Left cardiac atrium (tissue), 4 donors: ENCODE data around the gene AMOTL2. TPM values are rescaled to one million over a fixed set of nuclear protein-coding genes. Genes with fewer than 3 reads are reported as not detected.

Experiments
- ATAC-seq, 2 donors: fragments of 200-7000 bp; cut with Tn5 transposase; one replicate each; pipeline ENCODE4 v1.9.1; 2020; ENCODE audit warnings: mild to moderate bottlenecking in 2 of 2, moderate library complexity in 2 of 2
- DNase-seq: peaks from one replicate; pipeline ENCODE4 v3.0.0-alpha.2; 2020
- intact Hi-C, 2 donors: fragments of 100-400 bp; cut with DNase I; formaldehyde crosslinking; loops; one replicate each; pipeline versions ENCODE4 v1.14.1 to v1.15.1; 2022 to 2023
- total RNA-seq, 2 donors: library from RNA; stranded (reverse); fragmentation: NEBNext Ultra II Directional; extraction: Animal tissue kit (Norgen Biotek cat#: 25700); gene quantifications; one replicate each; pipeline ENCODE4 v1.2.1, GENCODE V29; 2021
- donor health status: DM: no; HTN: yes; CAD: no.
- donor health status: DM: no; HTN: yes; CAD: no; lungs with severe emphysema.
- donor health status: DM: yes; HTN: yes; CAD: no.
- donor health status: Dilated cardiomyopathy.

AMOTL2 gene
- total RNA-seq, 2 donors from 2014 or later: 47.9 to 59.3 TPM

GRCh38 chr3:134342259-134342658, 32.0 kb downstream of the AMOTL2 start:
- intact Hi-C loops: no loop called here
- no peak for ATAC-seq
- DNase-seq: peak; percentile 11

- ATAC-seq (no peak), DNase-seq (no peak)
- intact Hi-C loops: no loop called here
These were observed 32.9 kb downstream of the AMOTL2 start for GRCh38 chr3:134341389-134341788.

DNA sequence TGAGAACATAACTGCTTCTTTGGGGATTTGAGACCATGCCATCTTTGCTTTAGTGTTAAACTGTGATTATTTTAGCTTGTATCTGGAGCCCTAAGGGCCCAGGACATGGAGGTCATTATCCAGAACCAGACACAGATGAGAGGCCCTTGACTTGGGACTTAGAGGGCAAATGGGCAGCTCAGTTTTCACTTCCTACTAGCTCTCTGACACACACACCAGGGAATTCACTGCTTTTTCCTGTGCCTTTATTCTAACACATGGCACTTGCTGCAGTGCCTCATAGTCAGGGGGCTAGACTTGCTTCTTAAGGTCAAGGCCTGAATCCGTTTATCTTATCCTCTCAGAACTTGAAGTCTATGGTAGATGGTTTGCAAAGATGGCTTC, 33.3 kb downstream of the AMOTL2 start:
- ATAC-seq (no peak), DNase-seq (no peak)
- intact Hi-C loops: no loop called here

GRCh38 chr3:134340362-134340981, 33.8 kb downstream of the AMOTL2 start:
- DNase-seq (no peak), ATAC-seq (peak; percentile 51 to 79)
- intact Hi-C loops: no loop called here

- ATAC-seq (no peak), DNase-seq (peak; percentile 9)
- intact Hi-C loops: no loop called here
These were observed 34.3 kb downstream of the AMOTL2 start for GRCh38 chr3:134339913-134340312.

DNA sequence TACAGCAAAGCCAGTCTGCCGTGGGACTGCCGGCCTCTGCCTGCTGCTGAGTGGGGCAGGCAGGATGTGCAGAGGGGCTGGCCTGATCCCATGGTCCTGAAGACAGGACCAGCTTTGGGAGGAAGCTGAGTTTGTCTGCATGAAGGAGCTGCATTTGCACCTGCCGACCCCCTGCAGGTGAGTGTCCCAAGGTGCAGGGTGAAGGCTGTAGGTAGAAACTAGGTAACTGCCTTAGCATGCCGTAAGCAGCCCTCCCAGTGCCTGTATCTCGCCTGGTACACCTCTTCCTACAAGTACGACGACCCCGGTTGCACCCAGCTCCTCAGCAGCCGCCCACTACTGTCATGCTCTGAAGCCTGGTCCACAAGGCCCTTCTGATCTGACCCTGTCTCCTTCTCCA, 34.9 kb downstream of the AMOTL2 start:
- ATAC-seq (no peak), DNase-seq (peak; percentile 3)
- intact Hi-C loops: no loop called here

DNA sequence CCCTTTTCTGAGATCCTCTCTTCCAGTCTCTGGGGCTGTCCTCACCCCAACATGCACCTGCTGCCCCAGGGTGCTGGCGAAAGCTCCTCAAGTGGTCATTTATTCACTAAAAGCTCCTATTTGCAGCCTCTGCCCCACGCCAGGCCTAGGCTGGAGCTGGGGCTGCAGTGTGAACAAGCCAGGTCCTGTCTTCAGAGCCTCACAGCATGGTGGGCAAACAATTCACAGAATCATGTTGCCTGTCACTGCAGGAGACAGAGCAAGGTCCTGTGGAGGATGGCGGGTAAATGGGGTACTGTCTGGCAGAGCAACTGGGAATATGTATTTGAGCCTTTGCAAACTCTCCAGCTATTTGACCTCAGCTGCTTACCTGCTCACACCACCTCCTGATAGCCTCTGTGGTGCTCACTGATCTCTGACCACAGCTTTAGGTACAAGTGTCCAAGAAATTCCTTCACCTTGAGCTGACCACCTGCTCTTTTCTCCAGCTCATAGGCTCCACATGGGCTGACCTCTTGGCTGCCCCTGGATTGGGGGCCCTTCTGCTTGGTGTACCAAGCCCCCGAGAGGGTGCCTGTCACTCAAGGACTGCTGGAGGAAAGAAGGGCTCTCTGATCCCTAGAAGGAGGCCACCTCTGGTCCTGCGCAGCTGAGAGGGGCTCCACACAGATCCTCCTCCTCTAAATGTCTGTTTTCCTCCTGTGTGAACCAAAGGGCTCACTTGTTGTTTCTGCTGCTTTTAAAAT, 35.6 kb downstream of the AMOTL2 start:
- DNase-seq: peak; percentile 6
- ATAC-seq: no peak
- intact Hi-C loops: no loop called here

GRCh38 chr3:134338201-134338512, 36.1 kb downstream of the AMOTL2 start:
- peak; percentile 8 for DNase-seq
- ATAC-seq: no peak
- intact Hi-C loops: no loop called here

DNA sequence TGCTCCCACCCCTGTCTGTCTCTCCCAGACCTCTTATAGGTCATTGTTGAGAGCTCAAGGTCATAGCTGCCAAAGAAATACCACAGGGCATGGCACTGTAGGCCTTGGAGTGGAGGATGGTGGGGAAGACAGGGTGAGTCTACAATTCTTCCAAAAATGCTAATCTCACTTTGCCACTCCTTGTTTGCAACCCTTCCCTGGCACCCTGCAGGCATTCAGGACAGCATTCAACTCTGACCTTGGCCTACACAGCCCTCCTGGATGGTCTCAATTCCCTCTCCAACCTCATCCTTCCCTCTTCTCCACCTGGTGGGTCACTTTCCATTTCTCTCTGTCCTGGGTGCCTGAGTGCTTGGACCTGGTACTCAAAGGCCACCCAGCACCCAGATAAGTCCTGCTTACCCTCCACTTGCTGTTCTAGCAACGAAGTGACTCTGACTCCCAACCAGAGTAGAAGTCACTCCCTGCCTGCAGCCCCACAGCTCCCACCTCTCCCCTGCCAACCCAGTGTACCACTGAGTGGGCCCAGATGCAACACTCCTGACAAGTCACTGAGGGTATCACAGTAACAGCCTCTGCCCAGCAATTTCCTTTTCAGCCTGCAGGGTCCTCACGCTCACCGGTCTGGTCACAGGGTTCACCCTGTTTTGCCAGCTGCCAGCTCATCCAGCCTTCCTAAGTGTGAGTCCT, 36.6 kb downstream of the AMOTL2 start:
- DNase-seq (no peak), ATAC-seq (no peak)
- intact Hi-C loops: no loop called here

GRCh38 chr3:134337071-134337482, 37.2 kb downstream of the AMOTL2 start:
- no peak for DNase-seq
- intact Hi-C loops: no loop called here
- no peak for ATAC-seq

- ATAC-seq (peak; percentile 33 to 73), DNase-seq (no peak)
- intact Hi-C loops: no loop called here
These were observed 37.7 kb downstream of the AMOTL2 start for GRCh38 chr3:134336587-134336986.

- DNase-seq: no peak
- ATAC-seq: no peak
- intact Hi-C loops: no loop called here
These were observed 39.4 kb downstream of the AMOTL2 start for GRCh38 chr3:134334901-134335280.

- ATAC-seq (peak; percentile 24 to 47), DNase-seq (no peak)
- intact Hi-C loops: no loop called here
These were observed 39.9 kb downstream of the AMOTL2 start for GRCh38 chr3:134334231-134334900.

- intact Hi-C loops: no loop called here
- ATAC-seq (peak; percentile 4 to 17), DNase-seq (no peak)
These were observed 40.6 kb downstream of the AMOTL2 start for GRCh38 chr3:134333522-134334181.

- no peak for ATAC-seq
- intact Hi-C loops: no loop called here
- DNase-seq: no peak
These were observed 41.9 kb downstream of the AMOTL2 start for GRCh38 chr3:134332344-134332743.

- DNase-seq (no peak), ATAC-seq (no peak)
- intact Hi-C loops: no loop called here
These were observed 42.4 kb downstream of the AMOTL2 start for GRCh38 chr3:134331811-134332199.

DNA sequence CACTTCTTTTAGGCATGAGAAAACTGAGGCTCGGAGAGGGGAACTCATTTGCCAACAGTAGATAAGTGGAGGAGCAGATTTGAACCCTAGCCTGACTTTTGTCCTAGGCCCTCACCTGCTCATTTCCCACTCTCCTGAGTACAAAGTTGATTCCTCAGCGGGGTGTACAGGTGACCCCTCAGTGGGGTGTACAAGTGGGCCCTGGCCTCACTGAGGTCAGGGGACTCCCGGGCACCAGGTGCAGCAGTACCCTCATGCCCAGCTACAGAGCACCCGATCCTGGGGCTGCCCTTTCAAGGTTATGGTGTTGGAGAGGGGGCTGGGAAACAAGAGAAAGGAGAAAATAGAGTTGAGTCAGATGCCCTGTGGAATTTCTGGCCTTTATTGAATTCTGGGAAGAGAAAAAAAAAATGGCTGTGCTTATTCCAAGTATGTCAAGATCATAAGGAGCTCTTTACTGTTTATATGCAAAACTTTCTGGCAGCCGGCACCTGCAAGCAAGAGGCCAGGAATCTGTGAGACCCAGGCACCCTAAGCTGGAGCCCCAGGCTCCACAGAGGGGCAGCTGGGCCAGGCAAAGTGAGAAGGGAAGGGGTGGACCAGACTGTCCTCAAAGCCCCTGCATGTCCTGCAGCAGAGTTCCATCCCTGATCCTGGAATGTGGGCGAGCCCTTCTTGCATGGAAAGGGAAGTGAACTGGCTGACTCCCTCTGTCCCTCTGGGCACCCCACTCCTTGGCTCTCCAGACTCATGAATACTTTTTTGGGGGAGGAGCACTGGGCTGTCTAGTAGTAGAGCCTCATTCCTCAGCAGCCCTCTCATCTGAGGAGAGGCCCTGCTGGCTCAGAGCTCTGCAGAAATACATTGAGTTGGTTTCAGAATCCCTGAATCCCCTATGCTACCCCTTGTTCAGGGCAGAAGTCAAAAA, 43.1 kb downstream of the AMOTL2 start:
- peak; percentile 4 to 61 for ATAC-seq
- DNase-seq: no peak
- intact Hi-C loops: no loop called here

GRCh38 chr3:134328846-134329245, 45.4 kb downstream of the AMOTL2 start:
- intact Hi-C loops: no loop called here
- no peak for DNase-seq
- no peak for ATAC-seq
